Psoas muscle (tissue), 8 donors: ENCODE results near the gene MGST2. TPM values are rescaled to one million over a fixed set of nuclear protein-coding genes. Genes with fewer than 3 reads are reported as not detected.

Experiments used
- ATAC-seq, 4 donors: fragments of 200-7000 bp; cut with Tn5 transposase; one replicate each; pipeline ENCODE4 v1.9.1; 2020; ENCODE audit warnings: moderate library complexity in 3 of 4, mild to moderate bottlenecking in 2 of 4
- DNase-seq, 2 donors: peaks; one replicate each; pipeline ENCODE4 v3.0.0-alpha.2; 2020
- H3K27ac ChIP-seq: fragments of 200-600 bp; one replicate; pipeline ENCODE4 v1.8.0; 2022
- H3K27me3 ChIP-seq, 3 donors: fragments of 200-600 bp in 1 of 3; one replicate each; pipeline versions ENCODE4 v1.6.1 to v1.8.0; 2013 to 2022; ENCODE audit warnings: low read length in 2 of 3, mild to moderate bottlenecking in 2 of 3, moderate library complexity in 1 of 3; ENCODE audit not compliant: insufficient read depth in 3 of 3
- H3K36me3 ChIP-seq, 2 donors: fragments of 200-600 bp in 1 of 2; one replicate each; pipeline versions ENCODE4 v1.6.1 to v1.8.0; 2013 to 2022; ENCODE audit warnings: low read depth in 1 of 2, mild to moderate bottlenecking in 1 of 2, moderate library complexity in 1 of 2; ENCODE audit not compliant: insufficient read depth in 1 of 2
- H3K4me1 ChIP-seq: fragments of 200-600 bp; one replicate; pipeline ENCODE4 v1.8.0; 2022
- H3K4me3 ChIP-seq: fragments of 200-600 bp; one replicate; pipeline ENCODE4 v1.8.0; 2022; ENCODE audit warnings: mild to moderate bottlenecking
- H3K9me3 ChIP-seq: fragments of 200-600 bp; one replicate; pipeline ENCODE4 v1.8.0; 2022
- WGBS, 3 donors: extraction: QIAGEN DNeasy Blood & Tissue Kit; methylation state at CpG; one replicate each; pipeline versions ENCODE4 v1.1.6 to v1.1.7; 2013; 5-methylcytosine and 5-hydroxymethylcytosine counted together
- intact Hi-C, 2 donors: fragments of 100-400 bp; cut with DNase I; formaldehyde crosslinking; loops; one replicate each; pipeline versions ENCODE4 v1.11.0 to v1.14.2; 2022
- polyA plus RNA-seq, 3 donors: library from polyadenylated mRNA; stranded (reverse); fragments of 200-250 nt; gene quantifications; one replicate each; pipeline ENCODE4 v1.2.3, GENCODE V29; 2013
- total RNA-seq, 4 donors: library from RNA; stranded (reverse); fragmentation: NEBNext Ultra II Directional in 2 of 4; extraction: Animal tissue kit (Norgen Biotek cat#: 25700) in 2 of 4; gene quantifications; one replicate each; pipeline versions ENCODE4 v1.2.1 to v1.2.4, GENCODE V29; 2021 to 2023
- TF ChIP-seq, protein P1 (sequence below): fragments of 200-600 bp; IDR thresholded peaks from one replicate; pipeline ENCODE4 v1.8.0; 2022; ENCODE audit warnings: antibody characterized with exemption
- donor health status: healthy with polysubstance abuse.
- donor health status: DM: no; HTN: no; CAD: no; lungs with moderate emphysema.
- donor health status: Bipolar disorder and iron deficiency.
- donor health status: healthy.
- donor health status: DM: yes; HTN: yes; CAD: no.
- donor health status: DM: no; HTN: no; CAD: no.
- donor health status: DM: no; HTN: no; CAD: no.
- donor health status: DM: yes; HTN: yes; CAD: no.

The MGST2 gene
- total and polyA plus RNA-seq, 7 donors = 18.2 to 56.2 (median 46.8) TPM

DNA sequence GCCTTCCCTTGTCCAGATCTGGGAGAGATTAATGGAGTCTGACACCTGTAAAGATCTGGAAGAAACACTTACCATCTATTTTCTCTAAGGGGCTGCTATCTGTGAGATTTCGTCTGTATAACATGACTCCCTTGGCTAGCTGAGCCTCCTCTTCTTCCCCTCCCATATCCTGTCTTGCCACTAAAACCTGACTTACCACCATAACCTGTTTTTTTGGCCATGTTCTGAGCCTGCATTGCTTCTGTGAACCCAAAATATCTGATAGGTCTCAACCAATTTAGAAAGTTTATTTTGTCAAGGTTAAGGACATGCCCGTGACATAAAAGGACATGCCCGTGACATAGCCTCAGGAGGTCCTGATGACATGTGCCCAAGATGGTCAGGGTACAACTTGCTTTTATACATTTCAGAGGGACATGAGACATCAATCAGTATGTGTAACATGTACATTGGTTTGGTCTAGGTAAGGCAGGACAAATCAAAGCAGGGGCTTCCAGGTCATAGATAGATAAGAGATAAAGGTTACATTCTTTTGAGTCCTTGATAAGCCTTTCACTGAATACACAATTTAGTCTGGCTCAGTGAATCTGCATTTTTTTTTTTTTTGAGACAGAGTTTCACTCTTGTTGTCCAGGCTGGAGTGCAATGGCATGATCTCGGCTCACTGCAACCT, 11.4 kb downstream of the MGST2 start:
- ATAC-seq (no peak), DNase-seq (no peak)
- 86 to 91% (median 87%) methylated on average over 4 of the region's 4 CpGs for WGBS, 3 donors
- TF ChIP-seq, protein P1, sequence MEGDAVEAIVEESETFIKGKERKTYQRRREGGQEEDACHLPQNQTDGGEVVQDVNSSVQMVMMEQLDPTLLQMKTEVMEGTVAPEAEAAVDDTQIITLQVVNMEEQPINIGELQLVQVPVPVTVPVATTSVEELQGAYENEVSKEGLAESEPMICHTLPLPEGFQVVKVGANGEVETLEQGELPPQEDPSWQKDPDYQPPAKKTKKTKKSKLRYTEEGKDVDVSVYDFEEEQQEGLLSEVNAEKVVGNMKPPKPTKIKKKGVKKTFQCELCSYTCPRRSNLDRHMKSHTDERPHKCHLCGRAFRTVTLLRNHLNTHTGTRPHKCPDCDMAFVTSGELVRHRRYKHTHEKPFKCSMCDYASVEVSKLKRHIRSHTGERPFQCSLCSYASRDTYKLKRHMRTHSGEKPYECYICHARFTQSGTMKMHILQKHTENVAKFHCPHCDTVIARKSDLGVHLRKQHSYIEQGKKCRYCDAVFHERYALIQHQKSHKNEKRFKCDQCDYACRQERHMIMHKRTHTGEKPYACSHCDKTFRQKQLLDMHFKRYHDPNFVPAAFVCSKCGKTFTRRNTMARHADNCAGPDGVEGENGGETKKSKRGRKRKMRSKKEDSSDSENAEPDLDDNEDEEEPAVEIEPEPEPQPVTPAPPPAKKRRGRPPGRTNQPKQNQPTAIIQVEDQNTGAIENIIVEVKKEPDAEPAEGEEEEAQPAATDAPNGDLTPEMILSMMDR = no peak
- Histone ChIP-seq H3K4me3 (no peak overlapping the region), H3K9me3 (no peaks in the 10 kb centered on the region), H3K27ac (no peak overlapping the region), H3K36me3 (peaks cover 0 to 41% of the 10 kb centered on the region in 2 donors), H3K4me1 (peaks cover 18% of the 10 kb centered on the region), H3K27me3 (no peaks in the 10 kb centered on the region)
- intact Hi-C loops = no loop called here

DNA sequence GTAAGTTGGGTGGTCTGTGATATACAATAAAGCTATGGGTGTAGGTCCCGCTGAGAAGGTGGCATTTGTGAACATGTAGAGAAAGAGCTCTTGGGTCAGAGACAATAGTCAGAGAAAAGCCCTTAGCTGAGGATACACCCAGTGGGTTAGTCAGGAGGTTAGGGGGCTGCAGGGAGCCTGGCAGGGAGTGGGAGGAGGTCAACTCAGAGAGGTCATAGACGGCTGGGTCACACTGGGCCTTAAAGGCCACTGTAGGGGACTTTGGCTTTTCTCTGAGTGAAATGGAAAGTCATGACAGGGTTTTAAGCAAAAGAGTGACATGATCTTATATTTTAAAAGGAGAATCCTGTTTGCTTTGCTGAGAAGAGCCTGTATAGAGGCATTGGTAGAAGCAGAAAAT, 16.7 kb downstream of the MGST2 start:
- Histone ChIP-seq H3K4me1 (peaks cover 21% of the 10 kb centered on the region), H3K36me3 (peaks cover 0 to 37% of the 10 kb centered on the region in 2 donors), H3K27me3 (no peaks in the 10 kb centered on the region), H3K4me3 (no peak overlapping the region), H3K27ac (no peak overlapping the region), H3K9me3 (no peaks in the 10 kb centered on the region)
- DNase-seq = no peak
- TF ChIP-seq, protein P1 = no peak
- intact Hi-C loops = no loop called here
- WGBS, 3 donors = 81 to 88% (median 83%) methylated on average over 2 of the region's 2 CpGs
- no peak for ATAC-seq

DNA sequence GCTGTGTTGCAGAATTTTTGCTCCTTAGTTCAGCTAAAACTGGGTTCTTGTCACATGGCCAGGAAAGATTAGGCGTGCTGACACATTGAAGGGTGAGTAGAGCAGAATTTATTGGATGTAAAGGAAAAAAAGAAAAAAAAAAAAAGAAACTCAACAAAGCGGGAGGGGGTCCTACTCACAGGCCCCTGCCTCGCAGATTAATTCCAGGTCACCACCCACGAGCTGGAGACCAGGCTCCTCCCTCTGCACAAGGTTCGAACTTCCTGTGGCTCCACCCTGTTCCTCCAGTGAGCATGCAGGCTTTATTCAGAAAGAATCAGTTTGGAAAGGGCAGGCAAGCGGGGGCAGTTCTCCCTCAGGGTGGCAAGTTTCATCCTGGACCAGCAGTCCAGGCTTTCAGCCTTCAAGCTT, 17.1 kb downstream of the MGST2 start:
- DNase-seq (no peak), ATAC-seq (no peak)
- peaks cover 25% of the 10 kb centered on the region for H3K4me1 ChIP-seq
- peaks cover 0 to 37% of the 10 kb centered on the region in 2 donors for H3K36me3 ChIP-seq
- WGBS, 3 donors = 60 to 70% (median 60%) methylated on average over 6 of the region's 6 CpGs
- no peaks in the 10 kb centered on the region for H3K9me3 ChIP-seq
- H3K27me3 ChIP-seq = no peaks in the 10 kb centered on the region
- no peak overlapping the region for H3K4me3 ChIP-seq
- TF ChIP-seq, protein P1 = no peak
- intact Hi-C loops = no loop called here
- H3K27ac ChIP-seq = no peak overlapping the region

DNA sequence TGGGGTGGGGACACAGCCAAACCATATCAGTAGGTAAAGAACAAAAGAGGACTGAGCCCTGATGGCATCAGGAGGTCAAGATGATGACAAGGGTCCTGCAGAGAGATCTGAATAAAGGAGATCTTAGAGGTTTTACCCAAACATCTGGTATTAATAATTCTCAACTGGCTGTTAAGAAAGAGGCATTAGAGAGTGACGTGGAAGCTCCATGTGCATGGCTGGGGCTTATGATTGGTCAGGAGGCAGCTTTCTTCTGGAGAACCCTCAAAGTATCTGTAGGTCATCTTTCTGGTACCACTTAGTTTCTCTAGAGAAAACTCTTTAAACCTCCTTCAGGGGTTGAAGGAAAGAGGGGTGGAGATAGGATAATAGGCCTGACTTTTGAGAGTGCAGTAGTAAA, 18.7 kb downstream of the MGST2 start:
- ATAC-seq (no peak), DNase-seq (no peak)
- H3K4me3 ChIP-seq = no peak overlapping the region
- no peaks in the 10 kb centered on the region for H3K9me3 ChIP-seq
- WGBS, 3 donors = 86 to 93% (median 88%) methylated on average over 1 of the region's 1 CpG
- intact Hi-C loops = no loop called here
- peaks cover 25% of the 10 kb centered on the region for H3K4me1 ChIP-seq
- H3K36me3 ChIP-seq = peaks cover 0 to 21% of the 10 kb centered on the region in 2 donors
- H3K27ac ChIP-seq = no peak overlapping the region
- TF ChIP-seq, protein P1 = no peak
- no peaks in the 10 kb centered on the region for H3K27me3 ChIP-seq

DNA sequence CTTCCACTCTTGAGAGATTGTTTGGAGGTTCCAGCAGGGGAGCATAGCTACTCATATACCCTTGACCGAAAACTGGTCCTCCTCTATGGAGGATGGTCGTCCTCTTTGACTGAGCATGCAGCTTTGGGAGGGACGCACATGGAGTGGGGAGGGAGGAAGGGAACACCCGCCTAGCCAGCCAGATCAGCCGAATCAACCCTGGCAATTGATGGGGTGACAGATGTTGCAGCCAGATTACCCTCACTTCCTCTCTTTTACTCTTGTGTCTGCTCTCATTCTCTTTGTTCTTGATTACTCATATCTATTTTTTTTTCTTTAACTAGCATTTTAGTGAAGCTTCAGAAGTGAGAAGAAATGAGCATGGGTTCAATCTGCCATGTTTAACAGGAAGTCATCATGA, 19.6 kb downstream of the MGST2 start:
- ATAC-seq = no peak
- DNase-seq = no peak
- Histone ChIP-seq H3K9me3 (no peaks in the 10 kb centered on the region), H3K4me1 (peaks cover 25% of the 10 kb centered on the region), H3K4me3 (no peak overlapping the region), H3K36me3 (peaks cover 0 to 12% of the 10 kb centered on the region in 2 donors), H3K27me3 (no peaks in the 10 kb centered on the region), H3K27ac (no peak overlapping the region)
- 87 to 91% (median 91%) methylated on average over 5 of the region's 5 CpGs for whole genome bisulfite sequencing, 3 donors
- TF ChIP-seq, protein P1 = no peak
- intact Hi-C loops = no loop called here
